ENCODE measurements around the gene CYP2F1. TPM values are rescaled to one million over a fixed set of nuclear protein-coding genes. Genes with fewer than 3 reads are reported as not detected.
"Not testable (repeated sequence)": the region's sequence is repeated elsewhere in the genome, so short reads cannot be mapped to it uniquely, and the experiment has no call there.

CYP2F1 gene
- total and polyA plus RNA-seq, 10 of the 15 experiments (the other 5 are each of a cell fraction or from before 2014, with no cell fraction given): not detected

GRCh38 chr19:41102210-41102609 lies 12.0 kb upstream of the CYP2F1 start:
- H3K4me3 ChIP-seq; H3K79me2 ChIP-seq (ENCODE audit: control insufficient read depth, insufficient read depth, low read length); H2AFZ ChIP-seq (ENCODE audit: control insufficient read depth, low read depth, low read length); in situ Hi-C loops (cut with MboI); H3K27me3 ChIP-seq (replicated peaks in 1 of 2; ENCODE audit: control insufficient read depth in 2 of 2, insufficient read depth in 2 of 2, low read length in 1 of 2); H3K4me2 ChIP-seq (ENCODE audit: control insufficient read depth, insufficient read depth); H3K9me3 ChIP-seq (replicated peaks; ENCODE audit: control insufficient read depth, insufficient read depth, low read length); FAIRE-seq; H4K20me1 ChIP-seq (ENCODE audit: control insufficient read depth, insufficient read depth); SMC1A ChIA-PET (ENCODE audit: uncharacterized antibody, unreplicated experiment); intact Hi-C loops (cut with micrococcal nuclease; ENCODE audit: unreplicated experiment); DNase-seq (ENCODE audit: low read depth, low spot score); BruUV-seq (replicated peaks); H3K36me3 ChIP-seq (ENCODE audit: control insufficient read depth in 2 of 2, insufficient read depth in 2 of 2, low read length in 1 of 2); CTCF ChIA-PET; ATAC-seq; RAD21 ChIA-PET (ENCODE audit: unreplicated experiment); POLR2A ChIA-PET; H3K27ac ChIP-seq (ENCODE audit: control insufficient read depth, insufficient read depth); H3K4me1 ChIP-seq (ENCODE audit: control insufficient read depth, insufficient read depth, low read length); H3K9ac ChIP-seq (ENCODE audit: control insufficient read depth, insufficient read depth, low read length): not testable (repeated sequence)
- WGBS (ENCODE audit: insufficient coverage, insufficient replicate concordance, low lambda C conversion rate, missing lambda C conversion rate): 38% methylated on average over 1 of the region's 1 CpG

DNA sequence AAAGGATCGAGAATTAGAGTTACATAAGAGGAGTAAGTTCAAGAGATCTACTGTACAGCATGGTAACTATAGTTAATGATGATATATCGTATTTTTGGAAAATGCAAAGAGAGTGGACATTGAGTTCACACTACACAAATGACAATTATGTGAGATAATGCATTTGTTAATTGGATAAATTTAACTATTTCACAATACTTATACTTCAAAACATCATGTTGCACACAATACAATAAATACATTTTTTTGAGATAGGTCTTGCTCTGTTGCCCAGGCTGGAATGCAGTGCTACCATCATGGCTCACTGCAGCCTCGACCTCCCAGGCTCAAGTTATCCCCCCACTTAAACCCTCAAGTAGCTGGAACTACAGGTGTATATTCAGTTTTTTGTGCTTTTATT lies 8.1 kb upstream of the CYP2F1 start:
- RAD21 ChIA-PET (ENCODE audit: unreplicated experiment): no interaction called here
- in situ Hi-C loops (cut with MboI): no loop called here

More for the DNA sequence above, 8.1 kb upstream of the CYP2F1 start:
- TF ChIP-seq YBX1 (IDR thresholded peaks at IDR 0.05): no peak
- no peak for TF ChIP-seq STAT1 (conservative IDR thresholded peaks at IDR 0.05)
- TF ChIP-seq IKZF2 (IDR thresholded peaks at IDR 0.05): no peak
- no peak for TF ChIP-seq EP300 (IDR thresholded peaks at IDR 0.05; ENCODE audit: borderline replicate concordance in 1 of 2, control insufficient read depth in 1 of 2, low read depth in 2 of 2, low read length in 2 of 2)
- no peak for TF ChIP-seq SUZ12 (IDR thresholded peaks at IDR 0.05; ENCODE audit: unreplicated experiment)
- TF ChIP-seq SREBF2 (IDR thresholded peaks at IDR 0.05; ENCODE audit: low read length): no peak
- TF ChIP-seq CHD2 (IDR thresholded peaks at IDR 0.05; ENCODE audit: borderline replicate concordance, low read depth, low read length): no peak
- DNase-seq (ENCODE audit: low read depth, low spot score) (no peak), ATAC-seq (no peak), FAIRE-seq (no peak)
- 2% methylated on average over 3 of the region's 3 CpGs for WGBS (ENCODE audit: insufficient coverage, insufficient replicate concordance, low lambda C conversion rate, missing lambda C conversion rate)
- Histone ChIP-seq H3K4me2 (ENCODE audit: control insufficient read depth, insufficient read depth) (no peak overlapping the region), H3K4me1 (ENCODE audit: control insufficient read depth, insufficient read depth, low read length) (no peaks in the 10 kb centered on the region), H4K20me1 (ENCODE audit: control insufficient read depth, insufficient read depth) (no peaks in the 10 kb centered on the region), H3K79me2 (ENCODE audit: control insufficient read depth, insufficient read depth, low read length) (no peaks in the 10 kb centered on the region), H3K27me3 (replicated peaks in 1 of 2; ENCODE audit: control insufficient read depth in 2 of 2, insufficient read depth in 2 of 2, low read length in 1 of 2) (no peaks in the 10 kb centered on the region), H3K9me3 (replicated peaks; ENCODE audit: control insufficient read depth, insufficient read depth, low read length) (no peaks in the 10 kb centered on the region; the same call in 2 of the 3 replicates), H3K4me3 (no peak overlapping the region), H3K9ac (ENCODE audit: control insufficient read depth, insufficient read depth, low read length) (no peak overlapping the region), H3K27ac (ENCODE audit: control insufficient read depth, insufficient read depth) (no peak overlapping the region), H3K36me3 (ENCODE audit: control insufficient read depth in 2 of 2, insufficient read depth in 2 of 2, low read length in 1 of 2) (no peaks in the 10 kb centered on the region), H2AFZ (ENCODE audit: control insufficient read depth, low read depth, low read length) (no peak overlapping the region)
- CTCF ChIA-PET: no interaction called here
- POLR2A ChIA-PET: no interaction called here
- intact Hi-C loops (cut with micrococcal nuclease; ENCODE audit: unreplicated experiment): no loop called here
- SMC1A ChIA-PET (ENCODE audit: uncharacterized antibody, unreplicated experiment): no interaction called here
- no TSS peak for BruUV-seq (replicated peaks)
